Loucy (cell line): ENCODE data around the gene UCHL5.

Experiments used
- EZH2phosphoT487 ChIP-seq: fragments of 200-600 bp; IDR thresholded peaks from 2 replicates; pipeline ENCODE4 v1.6.1; 2018; ENCODE audit warnings: antibody characterized with exemption, mild to moderate bottlenecking, moderate library complexity, borderline replicate concordance
- TF ChIP-seq, protein P1 (sequence below): fragments of 200-600 bp; sonication (generic); conservative IDR thresholded peaks from 2 replicates; pipeline ENCODE4 v1.5.1; 2014; ENCODE audit warnings: mild to moderate bottlenecking, antibody characterized with exemption, low read length

DNA sequence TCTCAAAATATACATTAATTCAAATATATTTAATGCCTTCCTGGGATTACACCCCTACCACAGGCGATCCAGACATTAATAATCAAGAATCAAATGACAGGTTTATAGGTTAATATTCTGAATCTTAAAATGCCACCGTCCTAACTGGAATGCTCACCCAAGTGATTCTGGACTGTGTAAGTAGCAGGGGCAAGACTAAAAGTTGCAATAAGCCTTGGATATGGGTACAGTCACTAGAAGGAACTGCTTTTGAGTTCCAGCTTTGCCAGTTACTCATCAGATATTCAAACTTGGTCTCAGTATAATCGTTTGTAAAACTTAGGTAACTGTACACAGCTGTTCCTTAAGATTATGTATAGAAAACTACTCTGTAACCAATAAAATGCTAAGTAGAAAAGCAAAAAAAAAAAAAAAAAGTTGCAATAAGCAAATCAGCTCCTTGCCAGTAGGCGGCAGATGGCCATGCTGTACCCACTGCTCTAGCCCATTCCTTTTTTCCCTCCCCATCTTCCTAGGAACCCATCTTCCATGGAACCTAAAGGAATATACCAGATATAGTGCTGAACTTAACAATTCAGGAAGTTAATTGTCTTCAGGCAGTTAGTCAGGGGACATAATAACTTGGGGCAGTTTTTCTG is 10.7 kb upstream of the UCHL5 start:
- TF ChIP-seq EZH2phosphoT487 = no peak
- TF ChIP-seq, protein P1, sequence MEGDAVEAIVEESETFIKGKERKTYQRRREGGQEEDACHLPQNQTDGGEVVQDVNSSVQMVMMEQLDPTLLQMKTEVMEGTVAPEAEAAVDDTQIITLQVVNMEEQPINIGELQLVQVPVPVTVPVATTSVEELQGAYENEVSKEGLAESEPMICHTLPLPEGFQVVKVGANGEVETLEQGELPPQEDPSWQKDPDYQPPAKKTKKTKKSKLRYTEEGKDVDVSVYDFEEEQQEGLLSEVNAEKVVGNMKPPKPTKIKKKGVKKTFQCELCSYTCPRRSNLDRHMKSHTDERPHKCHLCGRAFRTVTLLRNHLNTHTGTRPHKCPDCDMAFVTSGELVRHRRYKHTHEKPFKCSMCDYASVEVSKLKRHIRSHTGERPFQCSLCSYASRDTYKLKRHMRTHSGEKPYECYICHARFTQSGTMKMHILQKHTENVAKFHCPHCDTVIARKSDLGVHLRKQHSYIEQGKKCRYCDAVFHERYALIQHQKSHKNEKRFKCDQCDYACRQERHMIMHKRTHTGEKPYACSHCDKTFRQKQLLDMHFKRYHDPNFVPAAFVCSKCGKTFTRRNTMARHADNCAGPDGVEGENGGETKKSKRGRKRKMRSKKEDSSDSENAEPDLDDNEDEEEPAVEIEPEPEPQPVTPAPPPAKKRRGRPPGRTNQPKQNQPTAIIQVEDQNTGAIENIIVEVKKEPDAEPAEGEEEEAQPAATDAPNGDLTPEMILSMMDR = peak; percentile 60
